ENCODE measurements around the gene TTYH2.

DNA sequence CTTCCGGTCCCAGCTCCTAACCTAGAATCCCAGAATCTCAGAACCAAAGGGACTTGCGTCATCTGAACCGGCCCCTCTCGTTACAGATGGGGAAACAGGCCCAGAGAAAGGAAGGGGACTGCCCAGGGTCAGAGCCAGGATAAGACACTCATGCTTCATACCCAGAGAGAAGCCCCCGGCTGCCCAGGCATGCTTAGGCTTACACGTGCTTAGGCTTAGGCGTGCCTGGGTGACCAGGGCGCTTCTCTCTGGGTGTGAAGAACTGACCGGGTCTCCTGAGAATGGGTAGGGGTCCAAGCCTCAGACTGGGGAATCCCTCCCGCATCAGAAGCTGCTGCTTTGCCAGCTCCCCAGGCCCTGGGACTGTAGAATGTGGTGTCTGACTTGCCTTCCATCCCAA is 30.8 kb downstream of the TTYH2 start:
- TF ChIP-seq POLR2A (IDR thresholded peaks at IDR 0.05; ENCODE audit: low read depth, low read length), result no peak
- TF ChIP-seq POLR2AphosphoS5 (IDR thresholded peaks at IDR 0.05; ENCODE audit: low read depth, low read length), result no peak
- no peak for TF ChIP-seq POU2F2 (IDR thresholded peaks at IDR 0.05; ENCODE audit: low read depth, low read length)
- no peak for TF ChIP-seq TAF1 (IDR thresholded peaks at IDR 0.05; ENCODE audit: low read depth, low read length)
- no peak for TF ChIP-seq SPI1 (IDR thresholded peaks at IDR 0.05; ENCODE audit: low read depth, low read length)

Data from GM12891 (cell line).